Stimulated activated CD8-positive, alpha-beta memory T cell treated with anti-CD3 and anti-CD28 coated beads, Interleukin-15, amount 100 ng/mL, for 4 hours (primary cell): Measurements from ENCODE around the gene CCDC197.

Source experiments
- DNase-seq, 2 donors: peaks; one replicate each; pipeline ENCODE4 v3.0.0-alpha.2; 2020; ENCODE audit warnings: low read depth in 2 of 2

The CCDC197 gene

GRCh38 chr14:94025720-94026119 lies 28.6 kb downstream of the CCDC197 start:
- DNase-seq = no peak

GRCh38 chr14:94026173-94026888 lies 29.2 kb downstream of the CCDC197 start, which contains the start of gene OTUB2:
Gene OTUB2, plus strand, starts transcription at chr14:94026340. Its CDS starts 198 bp downstream, at chr14:94026538.
- DNase-seq = peak; percentile 90

GRCh38 chr14:94026889-94027469 lies 29.9 kb downstream of the CCDC197 start:
- DNase-seq = no peak

GRCh38 chr14:94027566-94028449 lies 30.7 kb downstream of the CCDC197 start:
- no peak for DNase-seq

- peak in 1 of 2 donors; percentile 13 for DNase-seq
These were observed 31.3 kb downstream of the CCDC197 start for GRCh38 chr14:94028450-94028826.

GRCh38 chr14:94029265-94029664 lies 32.2 kb downstream of the CCDC197 start:
- DNase-seq = no peak

GRCh38 chr14:94029671-94030203 lies 32.6 kb downstream of the CCDC197 start:
- DNase-seq = no peak

GRCh38 chr14:94030571-94030970 lies 33.5 kb downstream of the CCDC197 start:
- DNase-seq = no peak

- no peak for DNase-seq
These were observed 34.2 kb downstream of the CCDC197 start for GRCh38 chr14:94031161-94031882.

GRCh38 chr14:94031883-94032279 lies 34.8 kb downstream of the CCDC197 start:
- no peak for DNase-seq

GRCh38 chr14:94034886-94035285 lies 37.8 kb downstream of the CCDC197 start:
- no peak for DNase-seq

- peak; percentile 34 to 46 for DNase-seq
These were observed 39.4 kb downstream of the CCDC197 start for GRCh38 chr14:94036313-94037167.

GRCh38 chr14:94037954-94038353 lies 40.9 kb downstream of the CCDC197 start:
- no peak for DNase-seq

GRCh38 chr14:94038510-94038909 lies 41.4 kb downstream of the CCDC197 start:
- DNase-seq = no peak

- no peak for DNase-seq
These were observed 42.0 kb downstream of the CCDC197 start for GRCh38 chr14:94038921-94039629.

GRCh38 chr14:94040247-94040646 lies 43.1 kb downstream of the CCDC197 start:
- DNase-seq = no peak

- DNase-seq = no peak
These were observed 43.7 kb downstream of the CCDC197 start for GRCh38 chr14:94040796-94041195.

- no peak for DNase-seq
These were observed 44.6 kb downstream of the CCDC197 start for GRCh38 chr14:94041551-94042346.

GRCh38 chr14:94042433-94043091 lies 45.5 kb downstream of the CCDC197 start:
- DNase-seq = no peak
